GM10248 (cell line): ENCODE measurements around the gene CCL25.
"Not testable (repeated sequence)": the region's sequence is repeated elsewhere in the genome, so short reads cannot be mapped to it uniquely, and the experiment has no call there.

Experiments used
- CTCF ChIA-PET: fragments of 300-600 bp; sonication (Branson Sonifier 250); formaldehyde crosslinking; extraction: SDS; loops from one replicate; lab custom pipeline; 2021; ENCODE audit warnings: antibody characterized with exemption; lab: Yijun Ruan, JAX
- POLR2A ChIA-PET: fragments of 350-650 bp; sonication (Branson Sonifier 250); formaldehyde crosslinking; extraction: SDS; loops from one replicate; lab custom pipeline; 2020; ENCODE audit warnings: antibody characterized with exemption; lab: Yijun Ruan, JAX
- DNase-seq: peaks from one replicate; pipeline ENCODE4 v3.0.0; 2012; ENCODE audit errors: extremely low spot score
- CTCF ChIP-seq: IDR thresholded peaks from 2 replicates; pipeline ENCODE4 v1.5.1; 2012; ENCODE audit warnings: mild to moderate bottlenecking, low read depth; ENCODE audit errors: extremely low read depth, missing control alignments, control extremely low read depth

The CCL25 gene

GRCh38 chr19:8030960-8031359 is 21.6 kb upstream of the CCL25 start:
- no peak for TF ChIP-seq CTCF
- DNase-seq, result no peak
- POLR2A ChIA-PET, result interaction anchor here (0.6 kb wide), 1 partner anchor 74 kb away, joined by 3 read pairs; no protein-coding TSS in a partner anchor
- CTCF ChIA-PET, result interaction anchor here (0.9 to 1.3 kb wide), 4 partner anchors 9 to 29 kb away, joined by 3 to 4 read pairs (median 4); no protein-coding TSS in a partner anchor

GRCh38 chr19:8033287-8034177 is 19.0 kb upstream of the CCL25 start:
- CTCF ChIA-PET, DNase-seq, POLR2A ChIA-PET: not testable (repeated sequence)

- DNase-seq, result no peak
- ChIA-PET CTCF (no interaction called here), POLR2A (no interaction called here)
- TF ChIP-seq CTCF, result no peak
Observed at GRCh38 chr19:8034178-8034525, 18.4 kb upstream of the CCL25 start.

- CTCF ChIA-PET, result interaction anchor here (0.9 kb wide), 1 partner anchor 34 kb away, joined by 4 read pairs; no protein-coding TSS in a partner anchor
- POLR2A ChIA-PET, result no interaction called here
- TF ChIP-seq CTCF, result no peak
- no peak for DNase-seq
Observed at GRCh38 chr19:8036434-8037099, 16.0 kb upstream of the CCL25 start.

- POLR2A ChIA-PET, result interaction anchor here (0.6 kb wide), 1 partner anchor 193 kb away, joined by 4 read pairs; no protein-coding TSS in a partner anchor
- no peak for DNase-seq
- CTCF ChIA-PET, result no interaction called here
- no peak for TF ChIP-seq CTCF
Observed at GRCh38 chr19:8038815-8039214, 13.7 kb upstream of the CCL25 start.

- no peak for DNase-seq
- CTCF ChIA-PET, result interaction anchor here (1.0 kb wide), 1 partner anchor 8 kb away, joined by 3 read pairs; no protein-coding TSS in a partner anchor
- no peak for TF ChIP-seq CTCF
- POLR2A ChIA-PET, result interaction anchor here (0.6 kb wide), 1 partner anchor 193 kb away, joined by 4 read pairs; no protein-coding TSS in a partner anchor
Observed at GRCh38 chr19:8039231-8039630, 13.3 kb upstream of the CCL25 start.
